HepG2 (cell line): ENCODE results near the gene SSNA1. TPM values are rescaled to one million over a fixed set of nuclear protein-coding genes. Genes with fewer than 3 reads are reported as not detected.

Experiments used
- ATF2 ChIP-seq: sonication (generic); formaldehyde crosslinking; IDR thresholded peaks from 2 replicates; pipeline ENCODE4 v1.4.0; 2020; ENCODE audit warnings: missing genetic modification reagents
- CAMTA2 ChIP-seq: sonication (generic); formaldehyde crosslinking; IDR thresholded peaks from 2 replicates; pipeline ENCODE4 v1.4.0; 2020; ENCODE audit warnings: mild to moderate bottlenecking, missing genetic modification reagents, borderline replicate concordance
- GFI1 ChIP-seq: sonication (generic); formaldehyde crosslinking; IDR thresholded peaks from 2 replicates; pipeline ENCODE4 v1.5.0; 2020; ENCODE audit warnings: missing genetic modification reagents, mild to moderate bottlenecking, borderline replicate concordance
- NR1H2 ChIP-seq: sonication (generic); formaldehyde crosslinking; IDR thresholded peaks from 2 replicates; pipeline ENCODE4 v1.8.1; 2022; ENCODE audit warnings: low read depth, missing genetic modification reagents, borderline replicate concordance
- polyA plus RNA-seq, 8 experiments: library from polyadenylated mRNA; depleted of rRNA in 3 of 8; stranded (reverse) in 7 of 8; unstranded in 1 of 8; fragments of >200 nt; fragmentation: Illumina TruSeq in 4 of 8; extraction: Trizol in 4 of 8; gene quantifications; 2 replicates each; pipeline versions ENCODE4 v1.2.1 to v1.2.3, GENCODE V29; 2011 to 2016; ENCODE audit warnings: low read depth in 4 of 8, missing spikeins in 1 of 8, mixed read lengths in 1 of 8; ENCODE audit not compliant: insufficient read depth in 1 of 8
- total RNA-seq, 5 experiments: library from RNA; depleted of rRNA; stranded (reverse); fragments of >200 nt; fragmentation: Illumina TruSeq; extraction: Trizol; gene quantifications; 2 replicates each; pipeline ENCODE4 v1.2.3, GENCODE V29; 2016; ENCODE audit warnings: low read depth in 1 of 5
- TF ChIP-seq, protein P1 (sequence below), 2 experiments: fragments of 450-650 bp in 1 of 2; sonication (generic) in 1 of 2; formaldehyde crosslinking in 1 of 2; IDR thresholded peaks; 2 replicates each; pipeline versions ENCODE4 v1.6.1 to v1.8.0; 2016 to 2022; ENCODE audit warnings: antibody characterized with exemption in 1 of 2, mild to moderate bottlenecking in 1 of 2, missing genetic modification reagents in 1 of 2

The SSNA1 gene
- total and polyA plus RNA-seq, 2 of the 13 experiments (the other 11 are each of a cell fraction or from before 2014, with no cell fraction given), result 35.9 to 49.4 TPM

GRCh38 chr9:137222190-137223077 lies 34.0 kb downstream of the SSNA1 start, which contains the start of gene RNF208 (continued):
- TF ChIP-seq ATF2 (CRISPR knock-in tag) (no peak), NR1H2 (CRISPR knock-in tag) (no peak), CAMTA2 (CRISPR knock-in tag) (0 out of 2 replicates have a peak, but pooled peaks have one; percentile 52), GFI1 (CRISPR knock-in tag) (no peak)
- TF ChIP-seq, protein P1, sequence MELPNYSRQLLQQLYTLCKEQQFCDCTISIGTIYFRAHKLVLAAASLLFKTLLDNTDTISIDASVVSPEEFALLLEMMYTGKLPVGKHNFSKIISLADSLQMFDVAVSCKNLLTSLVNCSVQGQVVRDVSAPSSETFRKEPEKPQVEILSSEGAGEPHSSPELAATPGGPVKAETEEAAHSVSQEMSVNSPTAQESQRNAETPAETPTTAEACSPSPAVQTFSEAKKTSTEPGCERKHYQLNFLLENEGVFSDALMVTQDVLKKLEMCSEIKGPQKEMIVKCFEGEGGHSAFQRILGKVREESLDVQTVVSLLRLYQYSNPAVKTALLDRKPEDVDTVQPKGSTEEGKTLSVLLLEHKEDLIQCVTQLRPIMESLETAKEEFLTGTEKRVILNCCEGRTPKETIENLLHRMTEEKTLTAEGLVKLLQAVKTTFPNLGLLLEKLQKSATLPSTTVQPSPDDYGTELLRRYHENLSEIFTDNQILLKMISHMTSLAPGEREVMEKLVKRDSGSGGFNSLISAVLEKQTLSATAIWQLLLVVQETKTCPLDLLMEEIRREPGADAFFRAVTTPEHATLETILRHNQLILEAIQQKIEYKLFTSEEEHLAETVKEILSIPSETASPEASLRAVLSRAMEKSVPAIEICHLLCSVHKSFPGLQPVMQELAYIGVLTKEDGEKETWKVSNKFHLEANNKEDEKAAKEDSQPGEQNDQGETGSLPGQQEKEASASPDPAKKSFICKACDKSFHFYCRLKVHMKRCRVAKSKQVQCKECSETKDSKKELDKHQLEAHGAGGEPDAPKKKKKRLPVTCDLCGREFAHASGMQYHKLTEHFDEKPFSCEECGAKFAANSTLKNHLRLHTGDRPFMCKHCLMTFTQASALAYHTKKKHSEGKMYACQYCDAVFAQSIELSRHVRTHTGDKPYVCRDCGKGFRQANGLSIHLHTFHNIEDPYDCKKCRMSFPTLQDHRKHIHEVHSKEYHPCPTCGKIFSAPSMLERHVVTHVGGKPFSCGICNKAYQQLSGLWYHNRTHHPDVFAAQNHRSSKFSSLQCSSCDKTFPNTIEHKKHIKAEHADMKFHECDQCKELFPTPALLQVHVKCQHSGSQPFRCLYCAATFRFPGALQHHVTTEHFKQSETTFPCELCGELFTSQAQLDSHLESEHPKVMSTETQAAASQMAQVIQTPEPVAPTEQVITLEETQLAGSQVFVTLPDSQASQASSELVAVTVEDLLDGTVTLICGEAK (IDR thresholded peaks at IDR 0.05), result no peak
- TF ChIP-seq, protein P1 (CRISPR knock-in tag; IDR thresholded peaks at IDR 0.05), result 0 out of 2 replicates have a peak, but pooled peaks have one; percentile 36
